ENCODE results near the gene TSTD1.
"Not testable (repeated sequence)": the region's sequence is repeated elsewhere in the genome, so short reads cannot be mapped to it uniquely, and the experiment has no call there.

GRCh38 chr1:161063936-161064335 lies 25.2 kb upstream of the TSTD1 start:
- not testable (repeated sequence) for TF ChIP-seq CTCF, POLR2A (IDR thresholded peaks at IDR 0.05)
